CD14-positive monocyte (primary cell): ENCODE results near the gene BSN. TPM values are rescaled to one million over a fixed set of nuclear protein-coding genes. Genes with fewer than 3 reads are reported as not detected.

Experiments
- DNase-seq, 3 donors: peaks; one replicate each; pipeline ENCODE4 v3.0.0-alpha.2; 2011 to 2022
- H2AFZ ChIP-seq: 2 replicates; pipeline ENCODE4 v1.6.0; 2012; ENCODE audit warnings: mild to moderate bottlenecking, low read depth, low read length, inconsistent platforms; ENCODE audit not compliant: insufficient read depth, poor library complexity, severe bottlenecking
- H3K27ac ChIP-seq, 2 donors: 1 replicate in 1 of 2; 2 replicates in 1 of 2; pipeline ENCODE4 v1.5.1; 2012 to 2013; ENCODE audit warnings: low read length in 2 of 2, control low read depth in 1 of 2, inconsistent platforms in 1 of 2, low read depth in 1 of 2, mild to moderate bottlenecking in 1 of 2
- H3K27me3 ChIP-seq, 2 donors: one replicate each; pipeline versions ENCODE4 v1.6.0 to v1.6.1; 2011 to 2013; ENCODE audit warnings: low read length in 2 of 2; ENCODE audit not compliant: control insufficient read depth in 2 of 2, insufficient read depth in 2 of 2
- H3K36me3 ChIP-seq, 2 donors: replicated peaks in 1 of 2; 1 replicate in 1 of 2; 2 replicates in 1 of 2; pipeline versions ENCODE4 v1.5.1 to v1.6.1; 2012 to 2013; ENCODE audit warnings: low read length in 2 of 2, control low read depth in 1 of 2, inconsistent platforms in 1 of 2, mild to moderate bottlenecking in 1 of 2; ENCODE audit not compliant: insufficient read depth in 2 of 2, control insufficient read depth in 1 of 2
- H3K4me1 ChIP-seq, 2 donors: 1 replicate in 1 of 2; 2 replicates in 1 of 2; pipeline versions ENCODE4 v1.5.1 to v1.6.1; 2012 to 2013; ENCODE audit warnings: low read length in 2 of 2, control low read depth in 1 of 2, inconsistent platforms in 1 of 2, mild to moderate bottlenecking in 1 of 2, moderate library complexity in 1 of 2; ENCODE audit not compliant: insufficient read depth in 2 of 2, control insufficient read depth in 1 of 2
- H3K4me2 ChIP-seq: replicated peaks from 2 replicates; pipeline ENCODE3; 2012; ENCODE audit warnings: low read length, moderate library complexity, mild to moderate bottlenecking; ENCODE audit not compliant: poor library complexity, severe bottlenecking; ENCODE audit errors: extremely low read depth
- H3K4me3 ChIP-seq, 3 experiments: fragments of 200-600 bp in 1 of 3; sonication (generic) in 1 of 3; replicated peaks in 1 of 3; 1 replicate in 2 of 3; 2 replicates in 1 of 3; pipeline ENCODE4 v1.5.1; 2011 to 2013; ENCODE audit warnings: low read length in 3 of 3, mild to moderate bottlenecking in 3 of 3, control low read depth in 2 of 3, low read depth in 2 of 3, inconsistent platforms in 1 of 3, moderate library complexity in 1 of 3
- H3K79me2 ChIP-seq: 2 replicates; pipeline ENCODE4 v1.6.0; 2012; ENCODE audit warnings: mild to moderate bottlenecking, control low read depth, inconsistent platforms, low read length, moderate library complexity; ENCODE audit not compliant: insufficient read depth
- H3K9ac ChIP-seq: 2 replicates; pipeline ENCODE4 v1.6.0; 2017; ENCODE audit warnings: low read length, mild to moderate bottlenecking; ENCODE audit not compliant: insufficient read depth, poor library complexity, severe bottlenecking
- H3K9me3 ChIP-seq, 2 donors: replicated peaks in 1 of 2; 1 replicate in 1 of 2; 2 replicates in 1 of 2; pipeline versions ENCODE4 v1.5.1 to v1.6.1; 2012 to 2013; ENCODE audit warnings: low read length in 2 of 2, control low read depth in 1 of 2; ENCODE audit not compliant: control insufficient read depth in 1 of 2, insufficient read depth in 1 of 2
- H4K20me1 ChIP-seq: 2 replicates; pipeline ENCODE4 v1.6.0; 2012; ENCODE audit warnings: mild to moderate bottlenecking, low read length, control low read depth, moderate library complexity; ENCODE audit not compliant: insufficient read depth
- H3K27ac Mint-ChIP-seq, 7 donors: one replicate each; pipeline ENCODE4 v1.8.0; 2020; ENCODE audit warnings: mild to moderate bottlenecking in 7 of 7, mixed read lengths in 7 of 7, moderate library complexity in 6 of 7, inconsistent platforms in 2 of 7
- H3K27me3 Mint-ChIP-seq, 3 donors: one replicate each; pipeline ENCODE4 v1.8.0; 2021 to 2022; ENCODE audit warnings: low read depth in 3 of 3, mild to moderate bottlenecking in 3 of 3, mixed read lengths in 3 of 3, moderate library complexity in 3 of 3, inconsistent platforms in 1 of 3
- H3K36me3 Mint-ChIP-seq, 2 donors: one replicate each; pipeline ENCODE4 v1.8.0; 2020; ENCODE audit warnings: mixed read lengths in 2 of 2, inconsistent platforms in 1 of 2, mild to moderate bottlenecking in 1 of 2
- H3K4me1 Mint-ChIP-seq: one replicate; pipeline ENCODE4 v1.8.0; 2020; ENCODE audit warnings: mild to moderate bottlenecking, mixed read lengths
- H3K4me3 Mint-ChIP-seq, 2 donors: one replicate each; pipeline ENCODE4 v1.8.0; 2020; ENCODE audit warnings: mild to moderate bottlenecking in 2 of 2, mixed read lengths in 2 of 2, moderate library complexity in 1 of 2
- H3K9me3 Mint-ChIP-seq, 7 donors: one replicate each; pipeline ENCODE4 v1.8.0; 2020 to 2022; ENCODE audit warnings: mixed read lengths in 7 of 7, mild to moderate bottlenecking in 6 of 7, moderate library complexity in 6 of 7, inconsistent platforms in 2 of 7
- WGBS: methylation state at CpG from one replicate; pipeline ENCODE4 v1.1.5; 2013; ENCODE audit warnings: missing lambda C conversion rate; ENCODE audit not compliant: insufficient coverage; 5-methylcytosine and 5-hydroxymethylcytosine counted together
- intact Hi-C, 2 donors: fragments of 100-400 bp; cut with micrococcal nuclease; formaldehyde crosslinking; loops; one replicate each; pipeline versions ENCODE4 v1.15.0 to v1.15.1; 2023
- polyA plus RNA-seq, 3 donors: library from polyadenylated mRNA; depleted of rRNA in 1 of 3; unstranded in 2 of 3; stranded (reverse) in 1 of 3; fragments of 300-500 nt in 2 of 3; fragments of >200 nt in 1 of 3; fragmentation: Illumina TruSeq in 2 of 3; gene quantifications; 1 replicate in 2 of 3; 2 replicates in 1 of 3; pipeline ENCODE4 v1.2.3, GENCODE V29; 2012 to 2021
- TF ChIP-seq, protein P1 (sequence below): fragments of 200-600 bp; IDR thresholded peaks from one replicate; pipeline ENCODE4 v1.8.0; 2022; ENCODE audit warnings: antibody characterized with exemption, mild to moderate bottlenecking

Gene BSN
- polyA plus RNA-seq, 3 donors: not detected

DNA sequence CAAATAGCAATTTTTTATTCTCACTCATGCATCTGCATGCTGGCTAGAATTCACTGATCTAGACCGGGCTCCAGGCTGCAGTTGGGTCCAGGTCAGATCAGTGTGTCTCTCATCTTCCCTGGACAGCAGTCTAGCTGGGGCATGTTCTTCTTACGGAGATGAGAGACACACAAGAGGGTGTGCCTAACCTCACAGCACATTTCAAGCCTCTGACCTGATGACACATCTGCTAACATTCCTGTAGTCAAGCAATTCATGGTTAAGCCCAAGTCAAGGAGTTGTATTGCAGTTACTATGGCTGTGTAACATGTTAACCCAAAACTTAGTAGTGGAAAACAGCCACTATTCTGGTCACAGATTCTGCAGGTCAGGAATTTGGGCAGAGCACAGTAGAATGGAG, 13.1 kb downstream of the BSN start:
- Histone ChIP-seq H3K79me2 (no peaks in the 10 kb centered on the region), H3K9ac (no peak overlapping the region), H3K27me3 (no peaks in the 10 kb centered on the region), H3K4me2 (no peak overlapping the region), H4K20me1 (no peaks in the 10 kb centered on the region), H3K36me3 (no peaks in the 10 kb centered on the region), H2AFZ (no peak overlapping the region), H3K27ac (no peak overlapping the region), H3K9me3 (no peaks in the 10 kb centered on the region), H3K4me1 (no peaks in the 10 kb centered on the region), H3K4me3 (no peak overlapping the region)
- TF ChIP-seq, protein P1, sequence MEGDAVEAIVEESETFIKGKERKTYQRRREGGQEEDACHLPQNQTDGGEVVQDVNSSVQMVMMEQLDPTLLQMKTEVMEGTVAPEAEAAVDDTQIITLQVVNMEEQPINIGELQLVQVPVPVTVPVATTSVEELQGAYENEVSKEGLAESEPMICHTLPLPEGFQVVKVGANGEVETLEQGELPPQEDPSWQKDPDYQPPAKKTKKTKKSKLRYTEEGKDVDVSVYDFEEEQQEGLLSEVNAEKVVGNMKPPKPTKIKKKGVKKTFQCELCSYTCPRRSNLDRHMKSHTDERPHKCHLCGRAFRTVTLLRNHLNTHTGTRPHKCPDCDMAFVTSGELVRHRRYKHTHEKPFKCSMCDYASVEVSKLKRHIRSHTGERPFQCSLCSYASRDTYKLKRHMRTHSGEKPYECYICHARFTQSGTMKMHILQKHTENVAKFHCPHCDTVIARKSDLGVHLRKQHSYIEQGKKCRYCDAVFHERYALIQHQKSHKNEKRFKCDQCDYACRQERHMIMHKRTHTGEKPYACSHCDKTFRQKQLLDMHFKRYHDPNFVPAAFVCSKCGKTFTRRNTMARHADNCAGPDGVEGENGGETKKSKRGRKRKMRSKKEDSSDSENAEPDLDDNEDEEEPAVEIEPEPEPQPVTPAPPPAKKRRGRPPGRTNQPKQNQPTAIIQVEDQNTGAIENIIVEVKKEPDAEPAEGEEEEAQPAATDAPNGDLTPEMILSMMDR: no peak
- Mint-ChIP-seq H3K36me3 (no peaks in the 10 kb centered on the region), H3K4me1 (no peaks in the 10 kb centered on the region), H3K9me3 (no peaks in the 10 kb centered on the region), H3K4me3 (no peak overlapping the region), H3K27ac (no peak overlapping the region), H3K27me3 (peaks cover 4 to 9% (median 6%) of the 10 kb centered on the region in 3 donors)
- intact Hi-C loops: no loop called here
- 0% methylated on average over 1 of the region's 2 CpGs for WGBS
- no peak for DNase-seq

GRCh38 chr3:49568965-49569364, 14.7 kb downstream of the BSN start:
- no peak overlapping the region for H3K4me3 Mint-ChIP-seq
- Histone ChIP-seq H3K79me2 (no peaks in the 10 kb centered on the region), H3K4me1 (no peaks in the 10 kb centered on the region), H3K9me3 (no peaks in the 10 kb centered on the region), H3K36me3 (no peaks in the 10 kb centered on the region), H3K4me3 (no peak overlapping the region), H3K4me2 (no peak overlapping the region), H4K20me1 (no peaks in the 10 kb centered on the region), H2AFZ (no peak overlapping the region), H3K27me3 (no peaks in the 10 kb centered on the region), H3K9ac (no peak overlapping the region), H3K27ac (no peak overlapping the region)
- H3K27me3 Mint-ChIP-seq: peaks cover 5 to 9% (median 8%) of the 10 kb centered on the region in 3 donors
- no peak for DNase-seq
- intact Hi-C loops: no loop called here
- no peaks in the 10 kb centered on the region for H3K36me3 Mint-ChIP-seq
- no peak overlapping the region for H3K27ac Mint-ChIP-seq
- no peaks in the 10 kb centered on the region for H3K9me3 Mint-ChIP-seq
- no peaks in the 10 kb centered on the region for H3K4me1 Mint-ChIP-seq
- TF ChIP-seq, protein P1: no peak
